Inflammatory macrophage (primary cell): ENCODE measurements around the gene GNG13.
"Not testable (repeated sequence)": the region's sequence is repeated elsewhere in the genome, so short reads cannot be mapped to it uniquely, and the experiment has no call there.

Experiments used
- DNase-seq, 2 donors: peaks; one replicate each; pipeline ENCODE4 v3.0.0-alpha.2; 2020 to 2022
- total RNA-seq, 18 experiments: gene quantifications; one replicate each; lab custom pipeline; 2026; ENCODE audit warnings: mixed read lengths in 6 of 18, inconsistent platforms in 2 of 18; lab: John Stamatoyannopoulos, UW

GNG13 gene
- total RNA-seq: 0 to 0.09 (median 0) reads per million in 18 experiments

GRCh38 chr16:799948-800833, at the start of gene GNG13:
Gene GNG13 (minus strand): TSS chr16:800734. CDS start chr16:799077, 1,657 bp downstream.
- DNase-seq: no peak

GRCh38 chr16:848510-849253, 48.1 kb upstream of the GNG13 start:
- DNase-seq: no peak

GRCh38 chr16:847681-848445, 47.3 kb upstream of the GNG13 start:
- no peak for DNase-seq

GRCh38 chr16:847151-847550, 46.6 kb upstream of the GNG13 start:
- DNase-seq: no peak

- no peak for DNase-seq
These were observed 44.8 kb upstream of the GNG13 start for GRCh38 chr16:845351-845745.

- no peak for DNase-seq
These were observed 44.3 kb upstream of the GNG13 start for GRCh38 chr16:844638-845350.

- no peak for DNase-seq
These were observed 43.2 kb upstream of the GNG13 start for GRCh38 chr16:843771-844170.

- DNase-seq: no peak
These were observed 42.4 kb upstream of the GNG13 start for GRCh38 chr16:842711-843560.

- DNase-seq: no peak
These were observed 41.5 kb upstream of the GNG13 start for GRCh38 chr16:842061-842476.

GRCh38 chr16:841455-842060, 41.0 kb upstream of the GNG13 start:
- no peak for DNase-seq

- DNase-seq: no peak
These were observed 40.3 kb upstream of the GNG13 start for GRCh38 chr16:840561-841454.

- DNase-seq: no peak
These were observed 39.3 kb upstream of the GNG13 start for GRCh38 chr16:839643-840408.

GRCh38 chr16:838741-839140, 38.2 kb upstream of the GNG13 start:
- DNase-seq: no peak

GRCh38 chr16:836822-837221, 36.3 kb upstream of the GNG13 start:
- DNase-seq: not testable (repeated sequence)

GRCh38 chr16:836221-836620, 35.7 kb upstream of the GNG13 start:
- DNase-seq: no peak

GRCh38 chr16:835373-835772, 34.8 kb upstream of the GNG13 start:
- DNase-seq: no peak

GRCh38 chr16:833411-833810, 32.9 kb upstream of the GNG13 start:
- no peak for DNase-seq

- DNase-seq: no peak
These were observed 32.3 kb upstream of the GNG13 start for GRCh38 chr16:832652-833336.
